B cell (primary cell): ENCODE results near the gene VWA8. TPM values are rescaled to one million over a fixed set of nuclear protein-coding genes. Genes with fewer than 3 reads are reported as not detected.

ENCODE experiments used
- ATAC-seq: fragments of 200-7000 bp; cut with Tn5 transposase; one replicate; pipeline ENCODE4 v1.10.0; 2021; ENCODE audit warnings: low read depth, mild to moderate bottlenecking, moderate number of reproducible peaks, moderate library complexity
- CTCF ChIA-PET: fragments of 350-600 bp; sonication (Branson Sonifier 250); formaldehyde crosslinking; loops from one replicate; lab custom pipeline; 2021; ENCODE audit warnings: antibody characterized with exemption, inconsistent platforms; lab: Charles Lee
- POLR2A ChIA-PET: fragments of 350-600 bp; sonication (Branson Sonifier 250); formaldehyde crosslinking; loops from one replicate; lab custom pipeline; 2021; ENCODE audit warnings: antibody characterized with exemption; lab: Charles Lee
- DNase-seq: peaks from one replicate; pipeline ENCODE4 v3.0.0; 2013
- H2AFZ ChIP-seq: 2 replicates; pipeline ENCODE4 v1.6.1; 2012; ENCODE audit warnings: mild to moderate bottlenecking, low read depth, low read length; ENCODE audit not compliant: insufficient read depth, poor library complexity, severe bottlenecking
- H3K27ac ChIP-seq, 2 donors: 1 replicate in 1 of 2; 2 replicates in 1 of 2; pipeline ENCODE4 v1.5.1; 2012 to 2013; ENCODE audit warnings: low read length in 2 of 2, mild to moderate bottlenecking in 2 of 2, moderate library complexity in 1 of 2
- H3K27me3 ChIP-seq, 4 experiments: fragments of 200-600 bp in 1 of 4; sonication (generic) in 1 of 4; replicated peaks in 1 of 4; 1 replicate in 2 of 4; 2 replicates in 2 of 4; pipeline versions ENCODE4 v1.6.1 to v1.7.0; 2013 to 2016; ENCODE audit warnings: low read length in 3 of 4, mild to moderate bottlenecking in 2 of 4, mixed read lengths in 1 of 4, moderate library complexity in 1 of 4; ENCODE audit not compliant: insufficient read depth in 4 of 4, control insufficient read depth in 3 of 4; ENCODE audit errors: control extremely low read depth in 1 of 4
- H3K36me3 ChIP-seq, 2 experiments: replicated peaks in 1 of 2; 1 replicate in 1 of 2; 2 replicates in 1 of 2; pipeline versions ENCODE4 v1.6.1 to v1.7.1; 2013; ENCODE audit warnings: low read length in 1 of 2; ENCODE audit not compliant: insufficient read depth in 2 of 2, control insufficient read depth in 1 of 2; ENCODE audit errors: control extremely low read depth in 1 of 2, extremely low read depth in 1 of 2
- H3K4me1 ChIP-seq, 2 donors: fragments of 200-600 bp in 1 of 2; sonication (generic) in 1 of 2; 1 replicate in 1 of 2; 2 replicates in 1 of 2; pipeline versions ENCODE4 v1.5.1 to v1.6.1; 2013 to 2017; ENCODE audit warnings: low read length in 2 of 2; ENCODE audit not compliant: control insufficient read depth in 2 of 2, insufficient read depth in 2 of 2
- H3K4me2 ChIP-seq: replicated peaks from 2 replicates; pipeline ENCODE3; 2012; ENCODE audit warnings: mild to moderate bottlenecking, low read depth, low read length; ENCODE audit not compliant: poor library complexity, severe bottlenecking
- H3K4me3 ChIP-seq, 5 experiments: fragments of 200-600 bp in 1 of 5; sonication (generic) in 1 of 5; 1 replicate in 3 of 5; 2 replicates in 2 of 5; pipeline versions ENCODE4 v1.5.1 to v1.7.0; 2011 to 2016; ENCODE audit warnings: low read length in 4 of 5, mild to moderate bottlenecking in 4 of 5, low read depth in 2 of 5, control low read depth in 1 of 5, moderate library complexity in 1 of 5; ENCODE audit not compliant: insufficient read depth in 1 of 5; ENCODE audit errors: control extremely low read depth in 1 of 5, extremely low read depth in 1 of 5
- H3K79me2 ChIP-seq: fragments of 200-600 bp; sonication (generic); one replicate; pipeline ENCODE4 v1.6.0; 2016; ENCODE audit warnings: low read length; ENCODE audit not compliant: control insufficient read depth, insufficient read depth
- H3K9ac ChIP-seq: fragments of 200-600 bp; sonication (generic); 2 replicates; pipeline ENCODE4 v1.6.1; 2017; ENCODE audit warnings: mild to moderate bottlenecking, low read length, moderate library complexity
- H3K9me3 ChIP-seq, 3 donors: one replicate each; pipeline versions ENCODE4 v1.6.1 to v1.7.1; 2013; ENCODE audit warnings: low read length in 2 of 3; ENCODE audit not compliant: control insufficient read depth in 2 of 3, insufficient read depth in 1 of 3; ENCODE audit errors: control extremely low read depth in 1 of 3
- H4K20me1 ChIP-seq: 2 replicates; pipeline ENCODE4 v1.6.0; 2012; ENCODE audit warnings: mild to moderate bottlenecking, low read length; ENCODE audit not compliant: insufficient read depth, control insufficient read depth, poor library complexity, severe bottlenecking
- H3K27ac Mint-ChIP-seq: one replicate; pipeline ENCODE4 v1.8.0; 2021; ENCODE audit warnings: mixed read lengths
- H3K27me3 Mint-ChIP-seq: one replicate; pipeline ENCODE4 v1.8.0; 2021; ENCODE audit warnings: mixed read lengths
- H3K4me1 Mint-ChIP-seq: one replicate; pipeline ENCODE4 v1.8.0; 2021; ENCODE audit warnings: mixed read lengths
- H3K4me3 Mint-ChIP-seq: one replicate; pipeline ENCODE4 v1.8.0; 2021; ENCODE audit warnings: mixed read lengths
- H3K9me3 Mint-ChIP-seq: one replicate; pipeline ENCODE4 v1.8.0; 2022; ENCODE audit warnings: mixed read lengths; ENCODE audit not compliant: insufficient read depth
- CTCF ChIP-seq: fragments of 200-600 bp; IDR thresholded peaks from one replicate; pipeline ENCODE4 v1.8.0; 2022; ENCODE audit warnings: antibody characterized with exemption, mild to moderate bottlenecking
- EZH2 ChIP-seq: IDR thresholded peaks from 2 replicates; pipeline ENCODE4 v1.6.1; 2012; ENCODE audit warnings: borderline replicate concordance, low read depth, mild to moderate bottlenecking, moderate library complexity, low read length; ENCODE audit not compliant: insufficient read depth, poor library complexity, severe bottlenecking
- WGBS: methylation state at CpG from one replicate; pipeline ENCODE4 v1.1.5; 2013; ENCODE audit warnings: missing lambda C conversion rate; ENCODE audit not compliant: insufficient coverage; 5-methylcytosine and 5-hydroxymethylcytosine counted together
- intact Hi-C: fragments of 100-400 bp; cut with micrococcal nuclease; formaldehyde crosslinking; loops from one replicate; pipeline ENCODE4 v1.10.0; 2022
- polyA plus RNA-seq: library from polyadenylated mRNA; depleted of rRNA; stranded (reverse); fragments of >200 nt; gene quantifications from 2 replicates; pipeline ENCODE4 v1.2.3, GENCODE V29; 2012
- total RNA-seq, 2 donors: library from RNA; stranded (reverse); fragments of 120-200 nt in 1 of 2; gene quantifications; 1 replicate in 1 of 2; 2 replicates in 1 of 2; pipeline versions ENCODE4 v1.2.3 to v1.2.4, GENCODE V29; 2013 to 2022

The VWA8 gene
- total and polyA plus RNA-seq, 2 donors (not counting 1 experiment from before 2014, with no cell fraction given): 6.0 to 19.7 TPM

GRCh38 chr13:41785402-41786172, 175.3 kb downstream of the VWA8 start:
- Mint-ChIP-seq H3K4me1 (no peaks in the 10 kb centered on the region), H3K9me3 (no peaks in the 10 kb centered on the region), H3K27me3 (no peaks in the 10 kb centered on the region), H3K4me3 (no peak overlapping the region), H3K27ac (no peak overlapping the region)
- H4K20me1 ChIP-seq: no peaks in the 10 kb centered on the region
- WGBS: no CpG with 5 or more reads among the region's 6 CpGs
- no peaks in the 10 kb centered on the region for H3K9me3 ChIP-seq
- POLR2A ChIA-PET: no interaction called here
- H3K4me2 ChIP-seq: no peak overlapping the region
- H3K27ac ChIP-seq: no peak overlapping the region
- H2AFZ ChIP-seq: no peak overlapping the region
- no peaks in the 10 kb centered on the region for H3K79me2 ChIP-seq
- CTCF ChIA-PET: no interaction called here
- no peaks in the 10 kb centered on the region for H3K36me3 ChIP-seq
- H3K9ac ChIP-seq: no peak overlapping the region
- TF ChIP-seq CTCF: no peak
- ATAC-seq (no peak), DNase-seq (no peak)
- intact Hi-C loops: no loop called here
- no peak overlapping the region for H3K4me3 ChIP-seq
- no peaks in the 10 kb centered on the region for H3K27me3 ChIP-seq
- no peaks in the 10 kb centered on the region for H3K4me1 ChIP-seq

GRCh38 chr13:41782086-41782485, 178.8 kb downstream of the VWA8 start:
- no peak for ATAC-seq
- CTCF ChIA-PET: no interaction called here
- POLR2A ChIA-PET: no interaction called here

More at GRCh38 chr13:41782086-41782485, 178.8 kb downstream of the VWA8 start:
- no peak overlapping the region for H3K4me2 ChIP-seq
- H3K4me3 Mint-ChIP-seq: no peak overlapping the region
- H3K27me3 Mint-ChIP-seq: no peaks in the 10 kb centered on the region
- no peaks in the 10 kb centered on the region for H3K27me3 ChIP-seq
- no peaks in the 10 kb centered on the region for H3K9me3 ChIP-seq
- H3K4me3 ChIP-seq: no peak overlapping the region
- peaks cover 2 to 3% of the 10 kb centered on the region in 2 experiments for H3K36me3 ChIP-seq
- no peaks in the 10 kb centered on the region for H4K20me1 ChIP-seq
- no peak overlapping the region for H3K9ac ChIP-seq
- no peak overlapping the region for H2AFZ ChIP-seq
- WGBS: no CpG with 5 or more reads among the region's 1 CpG
- H3K9me3 Mint-ChIP-seq: no peaks in the 10 kb centered on the region
- no peak for DNase-seq
- intact Hi-C loops: no loop called here
- H3K4me1 ChIP-seq: no peaks in the 10 kb centered on the region
- TF ChIP-seq EZH2 (no peak), CTCF (no peak)
- H3K27ac ChIP-seq: no peak overlapping the region
- H3K4me1 Mint-ChIP-seq: no peaks in the 10 kb centered on the region
- no peak overlapping the region for H3K27ac Mint-ChIP-seq
- no peaks in the 10 kb centered on the region for H3K79me2 ChIP-seq
